K562 (cell line): ENCODE results near the gene SSU72. TPM values are rescaled to one million over a fixed set of nuclear protein-coding genes. Genes with fewer than 3 reads are reported as not detected.
A peak's percentile ranks its signal among the peaks of the same experiment; 100 is the strongest.

Experiments used
- CHD7 ChIP-seq: fragments of 200-600 bp; sonication (generic); IDR thresholded peaks from one replicate; pipeline ENCODE4 v1.6.1; 2012; ENCODE audit warnings: mild to moderate bottlenecking, low read depth, low read length, inconsistent platforms
- DPF2 ChIP-seq: fragments of 450-650 bp; IDR thresholded peaks from 2 replicates; pipeline ENCODE4 v1.6.1; 2016
- E2F3 ChIP-seq: fragments of 250-450 bp; sonication (Bioruptor Pico); IDR thresholded peaks from 2 replicates; pipeline ENCODE4 v1.4.0; 2020; ENCODE audit warnings: mild to moderate bottlenecking
- HMBOX1 ChIP-seq: sonication (generic); IDR thresholded peaks from 2 replicates; pipeline ENCODE4 v1.6.1; 2016
- MYBL2 ChIP-seq, 2 experiments: fragments of 450-650 bp in 1 of 2; sonication (generic) in 1 of 2; formaldehyde crosslinking in 1 of 2; IDR thresholded peaks; 2 replicates each; pipeline versions ENCODE4 v1.6.1 to v1.8.1; 2017 to 2022; ENCODE audit warnings: borderline replicate concordance in 1 of 2, inconsistent platforms in 1 of 2, low read depth in 1 of 2, mild to moderate bottlenecking in 1 of 2, missing genetic modification reagents in 1 of 2, moderate library complexity in 1 of 2
- NCOA6 ChIP-seq: fragments of 450-650 bp; IDR thresholded peaks from 2 replicates; pipeline ENCODE4 v1.6.1; 2017; ENCODE audit warnings: mild to moderate bottlenecking
- SMAD1 ChIP-seq: fragments of 150-350 bp; IDR thresholded peaks from 2 replicates; pipeline ENCODE4 v1.6.1; 2014; ENCODE audit warnings: low read length, low read depth; ENCODE audit not compliant: partially characterized antibody
- SRSF9 ChIP-seq: fragments of 200-400 bp; formaldehyde crosslinking; IDR thresholded peaks from 2 replicates; pipeline ENCODE4 v1.6.1; 2017; ENCODE audit warnings: low read depth, low read length, borderline replicate concordance
- YBX1 ChIP-seq: fragments of 450-650 bp; IDR thresholded peaks from 2 replicates; pipeline ENCODE4 v1.7.1; 2016; ENCODE audit warnings: mild to moderate bottlenecking
- ZKSCAN1 ChIP-seq: fragments of 150-350 bp; IDR thresholded peaks from 2 replicates; pipeline ENCODE4 v1.6.1; 2016; ENCODE audit warnings: low read depth, low read length
- ZNF41 ChIP-seq: fragments of 250-450 bp; sonication (Bioruptor Pico); conservative IDR thresholded peaks from 2 replicates; pipeline ENCODE4 v1.4.0; 2020; ENCODE audit warnings: mild to moderate bottlenecking
- ZNF780A ChIP-seq: fragments of 250-450 bp; sonication (Bioruptor Pico); IDR thresholded peaks from 2 replicates; pipeline ENCODE4 v1.5.0; 2021; ENCODE audit warnings: mild to moderate bottlenecking
- polyA plus RNA-seq, 8 experiments: library from polyadenylated mRNA; depleted of rRNA in 4 of 8; stranded (reverse) in 5 of 8; unstranded in 3 of 8; fragments of >200 nt; fragmentation: Nextera tagmentation in 2 of 8; fragmentation: Illumina TruSeq in 1 of 8; extraction: Ambion mirVana in 2 of 8; extraction: Trizol in 1 of 8; gene quantifications; 2 replicates each; pipeline versions ENCODE4 v1.2.1 to v1.2.3, GENCODE V29; 2011 to 2014; ENCODE audit warnings: inconsistent platforms in 1 of 8, missing spikeins in 1 of 8
- total RNA-seq, 7 experiments: library from RNA; depleted of rRNA in 6 of 7; stranded (reverse); fragments of >200 nt in 6 of 7; fragmentation: Illumina TruSeq in 2 of 7; extraction: Trizol in 2 of 7; gene quantifications; 2 replicates each; pipeline versions ENCODE4 v1.2.1 to v1.2.3, GENCODE V29; 2011 to 2021; ENCODE audit warnings: low replicate concordance in 1 of 7

The SSU72 gene
- total and polyA plus RNA-seq, 9 of the 15 experiments (the other 6 are each of a cell fraction or from before 2014, with no cell fraction given), result 70.8 to 201 (median 94.6) TPM

- TF ChIP-seq MYBL2 (IDR thresholded peaks at IDR 0.05; ENCODE audit: low read depth), result peak; percentile 93
- TF ChIP-seq MYBL2 (CRISPR knock-in tag; IDR thresholded peaks at IDR 0.05; ENCODE audit: borderline replicate concordance), result no peak
- peak; percentile 90 for TF ChIP-seq E2F3 (CRISPR knock-in tag)
- TF ChIP-seq SMAD1, result no peak
- peak; percentile 86 for TF ChIP-seq HMBOX1
- no peak for TF ChIP-seq ZNF780A (CRISPR knock-in tag)
- no peak for TF ChIP-seq SRSF9
- TF ChIP-seq ZNF41 (CRISPR knock-in tag), result no peak
- TF ChIP-seq NCOA6, result no peak
- TF ChIP-seq DPF2, result peak; percentile 31; the same call in 1 of the 2 replicates
- TF ChIP-seq YBX1, result no peak
- TF ChIP-seq ZKSCAN1, result no peak
- TF ChIP-seq CHD7, result no peak
These were observed 63.6 kb downstream of the SSU72 start (continued) for GRCh38 chr1:1510912-1511532.
